HUES64 (cell line): ENCODE data around the gene ZNRF2. TPM values are rescaled to one million over a fixed set of nuclear protein-coding genes. Genes with fewer than 3 reads are reported as not detected.

Experiments used
- H3K27ac ChIP-seq: 2 replicates; pipeline ENCODE4 v1.7.0; 2013; ENCODE audit warnings: low read depth, low read length, inconsistent platforms
- H3K27me3 ChIP-seq: 2 replicates; pipeline ENCODE4 v1.6.1; 2013; ENCODE audit warnings: mild to moderate bottlenecking, low read length; ENCODE audit not compliant: insufficient read depth
- H3K36me3 ChIP-seq: 2 replicates; pipeline ENCODE4 v1.6.1; 2013; ENCODE audit warnings: mild to moderate bottlenecking, low read length; ENCODE audit not compliant: insufficient read depth
- H3K4me1 ChIP-seq: 2 replicates; pipeline ENCODE4 v1.6.1; 2013; ENCODE audit warnings: mild to moderate bottlenecking, low read length, moderate library complexity; ENCODE audit not compliant: insufficient read depth
- H3K4me3 ChIP-seq: 2 replicates; pipeline ENCODE4 v1.5.1; 2013; ENCODE audit warnings: mild to moderate bottlenecking, low read length, moderate library complexity
- H3K9ac ChIP-seq: 2 replicates; pipeline ENCODE4 v1.6.1; 2013; ENCODE audit warnings: mild to moderate bottlenecking, low read depth, low read length
- H3K9me3 ChIP-seq: 2 replicates; pipeline ENCODE4 v1.6.1; 2013; ENCODE audit warnings: low read depth, low read length; ENCODE audit not compliant: insufficient read depth
- WGBS: fragments of 150-250, 120-280 bp; methylation state at CpG from one replicate; pipeline ENCODE4 v1.1.7; 2013; ENCODE audit warnings: missing lambda C conversion rate; 5-methylcytosine and 5-hydroxymethylcytosine counted together
- polyA plus RNA-seq, 2 experiments: library from polyadenylated mRNA; stranded (reverse); fragments of 50-300 nt; gene quantifications; one replicate each; pipeline ENCODE4 v1.2.3, GENCODE V29; 2013

Gene ZNRF2
- 9.9 TPM for polyA plus RNA-seq (2013, experiment 1 of 2)
- polyA plus RNA-seq (2013, experiment 2 of 2) = 11.1 TPM

- no peaks in the 10 kb centered on the region for H3K36me3 ChIP-seq
- H3K4me3 ChIP-seq = peak within 1 kb of the TSS; percentile 96
- H3K9ac ChIP-seq = peak within 1 kb of the TSS; percentile 86
- no peaks in the 10 kb centered on the region for H3K9me3 ChIP-seq
- under 1% methylated on average over 90 of the region's 96 CpGs for WGBS
- H3K4me1 ChIP-seq = peaks cover 40% of the 10 kb centered on the region
- no peaks in the 10 kb centered on the region for H3K27me3 ChIP-seq
- peak within 1 kb of the TSS; percentile 88; the same call in 1 of the 2 replicates for H3K27ac ChIP-seq
Measured at GRCh38 chr7:30284298-30285066, at the start of gene ZNRF2. TSS of gene ZNRF2 (plus strand) at chr7:30284597. CDS start at chr7:30285358, 761 bp downstream.

DNA sequence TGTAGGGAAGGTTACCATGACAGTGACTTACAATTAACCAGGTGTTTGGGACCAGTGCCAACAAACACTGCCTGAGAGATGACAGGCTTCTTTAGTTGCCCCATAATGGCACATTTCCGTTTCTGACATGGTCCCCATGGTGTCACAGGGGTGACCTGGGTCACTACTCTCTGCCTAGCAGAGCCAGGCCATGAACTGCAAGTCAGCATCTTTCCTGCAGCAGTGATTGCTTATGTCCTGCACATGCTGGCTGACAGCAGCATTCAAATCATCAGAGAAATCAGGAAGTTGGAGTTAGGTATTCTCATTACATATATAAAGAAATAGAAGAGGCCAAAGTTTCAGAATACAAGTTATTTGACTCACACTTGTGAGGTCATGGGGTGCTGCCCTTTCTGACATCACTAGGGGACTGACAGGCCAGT, 47.1 kb upstream of the ZNRF2 start:
- no peaks in the 10 kb centered on the region for H3K27me3 ChIP-seq
- no peaks in the 10 kb centered on the region for H3K36me3 ChIP-seq
- no peak overlapping the region for H3K4me3 ChIP-seq
- WGBS = 85% methylated on average over 1 of the region's 1 CpG
- no peak overlapping the region for H3K9ac ChIP-seq
- no peaks in the 10 kb centered on the region for H3K9me3 ChIP-seq
- no peaks in the 10 kb centered on the region for H3K4me1 ChIP-seq
- H3K27ac ChIP-seq = no peak overlapping the region

- Histone ChIP-seq H3K27ac (no peak overlapping the region), H3K36me3 (no peaks in the 10 kb centered on the region), H3K9ac (no peak overlapping the region), H3K9me3 (no peaks in the 10 kb centered on the region), H3K27me3 (no peaks in the 10 kb centered on the region), H3K4me3 (no peak overlapping the region), H3K4me1 (no peaks in the 10 kb centered on the region)
Measured at GRCh38 chr7:30238721-30239441, 45.5 kb upstream of the ZNRF2 start.

DNA sequence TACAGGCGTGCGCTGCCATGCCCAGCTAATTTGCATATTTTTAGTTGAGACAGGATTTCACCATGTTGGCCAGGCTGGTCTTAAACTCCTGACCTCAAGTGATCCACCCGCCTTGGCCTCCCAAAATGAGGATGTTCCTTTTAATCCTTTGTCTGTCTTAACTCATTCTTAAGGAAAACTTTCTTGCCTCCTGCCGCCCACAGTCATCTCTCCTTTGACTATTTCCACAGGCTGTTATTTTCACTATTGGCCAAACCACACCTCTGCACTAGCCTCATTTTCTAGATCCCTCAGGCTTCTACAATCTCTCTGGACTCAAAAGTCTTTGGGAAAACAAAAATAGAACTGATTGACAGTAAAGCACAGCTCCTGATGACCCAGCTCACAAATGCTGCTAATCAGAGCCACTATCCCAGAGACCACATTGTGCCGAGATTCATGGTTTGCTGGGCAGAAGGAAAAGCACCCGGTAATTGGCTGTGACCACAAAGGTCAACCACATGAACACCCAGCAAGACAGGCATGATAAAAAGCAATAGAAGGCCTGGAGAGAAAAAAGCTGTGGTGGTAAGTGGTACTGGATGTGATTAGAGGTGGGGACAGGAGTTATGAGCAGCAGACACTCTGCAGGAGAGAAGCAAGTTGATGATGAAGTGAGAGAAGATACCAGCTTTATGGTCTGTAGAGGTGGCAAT, 44.1 kb upstream of the ZNRF2 start:
- Histone ChIP-seq H3K9ac (no peak overlapping the region), H3K27me3 (no peaks in the 10 kb centered on the region), H3K4me1 (no peaks in the 10 kb centered on the region), H3K9me3 (no peaks in the 10 kb centered on the region), H3K36me3 (no peaks in the 10 kb centered on the region), H3K27ac (no peak overlapping the region), H3K4me3 (no peak overlapping the region)
- WGBS = 87% methylated on average over 6 of the region's 6 CpGs

- no peak overlapping the region for H3K9ac ChIP-seq
- 97% methylated on average over 2 of the region's 2 CpGs for WGBS
- H3K9me3 ChIP-seq = no peaks in the 10 kb centered on the region
- no peaks in the 10 kb centered on the region for H3K36me3 ChIP-seq
- H3K4me1 ChIP-seq = no peaks in the 10 kb centered on the region
- no peaks in the 10 kb centered on the region for H3K27me3 ChIP-seq
- no peak overlapping the region for H3K27ac ChIP-seq
- H3K4me3 ChIP-seq = no peak overlapping the region
Measured at GRCh38 chr7:30241767-30242166, 42.6 kb upstream of the ZNRF2 start.

DNA sequence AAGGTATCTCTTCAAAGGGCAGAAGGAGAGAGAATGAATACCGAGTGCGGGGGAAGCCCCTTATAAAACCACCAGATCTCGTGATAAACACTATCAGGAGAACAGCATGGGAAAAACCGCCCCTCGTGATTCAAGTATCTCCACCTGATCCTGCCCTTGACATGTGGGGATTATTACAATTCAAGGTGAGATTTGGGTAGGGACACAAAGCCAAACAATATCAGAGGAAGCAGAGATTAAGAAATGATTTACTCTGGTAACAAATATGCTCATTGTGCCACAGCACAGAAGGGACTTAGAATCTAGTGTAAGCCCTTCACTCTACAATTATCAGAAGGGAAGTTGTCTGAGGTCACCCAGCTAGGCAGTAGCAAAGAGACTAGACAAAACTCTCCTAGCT, 40.1 kb upstream of the ZNRF2 start:
- H3K9me3 ChIP-seq = no peaks in the 10 kb centered on the region
- 89% methylated on average over 5 of the region's 5 CpGs for WGBS
- no peaks in the 10 kb centered on the region for H3K36me3 ChIP-seq
- H3K27ac ChIP-seq = no peak overlapping the region
- H3K27me3 ChIP-seq = no peaks in the 10 kb centered on the region
- H3K4me1 ChIP-seq = 0 out of 2 replicates have a peak, but pooled peaks cover 6% of the 10 kb centered on the region
- H3K9ac ChIP-seq = no peak overlapping the region
- H3K4me3 ChIP-seq = no peak overlapping the region

- no peak overlapping the region for H3K27ac ChIP-seq
- 0 out of 2 replicates have a peak, but pooled peaks cover 6% of the 10 kb centered on the region for H3K4me1 ChIP-seq
- H3K4me3 ChIP-seq = no peak overlapping the region
- no peak overlapping the region for H3K9ac ChIP-seq
- no peaks in the 10 kb centered on the region for H3K9me3 ChIP-seq
- no peaks in the 10 kb centered on the region for H3K36me3 ChIP-seq
- H3K27me3 ChIP-seq = no peaks in the 10 kb centered on the region
- WGBS = 94% methylated on average over 7 of the region's 7 CpGs
Measured at GRCh38 chr7:30245913-30246312, 38.5 kb upstream of the ZNRF2 start.

- H3K9ac ChIP-seq = no peak overlapping the region
- no peak overlapping the region for H3K27ac ChIP-seq
- no peaks in the 10 kb centered on the region for H3K9me3 ChIP-seq
- 93% methylated on average over 8 of the region's 8 CpGs for whole genome bisulfite sequencing
- no peaks in the 10 kb centered on the region for H3K27me3 ChIP-seq
- 0 out of 2 replicates have a peak, but pooled peaks cover 6% of the 10 kb centered on the region for H3K4me1 ChIP-seq
- H3K4me3 ChIP-seq = no peak overlapping the region
- H3K36me3 ChIP-seq = no peaks in the 10 kb centered on the region
Measured at GRCh38 chr7:30246392-30246791, 38.0 kb upstream of the ZNRF2 start.

- H3K27me3 ChIP-seq = no peaks in the 10 kb centered on the region
- no peak overlapping the region for H3K9ac ChIP-seq
- no peaks in the 10 kb centered on the region for H3K9me3 ChIP-seq
- H3K4me1 ChIP-seq = 0 out of 2 replicates have a peak, but pooled peaks cover 6% of the 10 kb centered on the region
- no peaks in the 10 kb centered on the region for H3K36me3 ChIP-seq
- no peak overlapping the region for H3K4me3 ChIP-seq
- 70% methylated on average over 6 of the region's 6 CpGs for WGBS
- no peak overlapping the region for H3K27ac ChIP-seq
Measured at GRCh38 chr7:30247541-30248401, 36.6 kb upstream of the ZNRF2 start.

- WGBS = 90% methylated on average over 2 of the region's 2 CpGs
- Histone ChIP-seq H3K36me3 (no peaks in the 10 kb centered on the region), H3K27me3 (no peaks in the 10 kb centered on the region), H3K4me3 (no peak overlapping the region), H3K27ac (no peak overlapping the region), H3K9ac (no peak overlapping the region), H3K9me3 (no peaks in the 10 kb centered on the region), H3K4me1 (0 out of 2 replicates have a peak, but pooled peaks cover 6% of the 10 kb centered on the region)
Measured at GRCh38 chr7:30249316-30249715, 35.1 kb upstream of the ZNRF2 start.
